ENCODE results near the gene NLGN3.

NLGN3 gene

GRCh38 chrX:71214604-71215337 is 70.1 kb downstream of the NLGN3 start:
- no peak for DNase-seq (ENCODE audit: low read depth)

GRCh38 chrX:71215338-71215912 is 70.8 kb downstream of the NLGN3 start:
- no peak for DNase-seq (ENCODE audit: low read depth)

- no peak for DNase-seq (ENCODE audit: low read depth)
Measured at GRCh38 chrX:71216485-71216884, 71.8 kb downstream of the NLGN3 start.

DNA sequence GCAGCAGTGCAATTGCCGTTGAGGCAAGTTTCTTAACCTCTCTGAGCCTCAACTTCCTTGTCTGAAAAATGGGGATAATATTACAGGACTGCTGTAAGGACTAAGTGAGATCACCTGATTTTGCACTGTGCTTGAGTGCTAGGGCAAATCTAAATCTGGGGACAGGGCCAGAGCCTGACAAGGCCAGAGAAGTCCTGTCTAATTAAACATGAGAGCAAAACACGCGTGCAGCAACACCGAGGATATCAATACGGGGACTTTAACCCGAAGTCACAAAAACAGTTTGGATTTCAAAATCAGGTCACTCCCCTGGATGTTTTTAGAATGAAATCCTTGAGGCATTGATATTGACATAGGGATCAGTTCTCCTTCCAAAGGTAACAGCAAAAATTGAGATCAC is 72.7 kb downstream of the NLGN3 start:
- no peak for DNase-seq (ENCODE audit: low read depth)

All from activated T-cell treated with anti-CD3 and anti-CD28 coated beads for 48 hours (primary cell).